Loucy (cell line): ENCODE data around the gene RBM19.

Experiments used
- H2AFZ ChIP-seq: fragments of 200-600 bp; sonication (generic); 2 replicates; pipeline ENCODE4 v1.6.0; 2016; ENCODE audit warnings: antibody characterized with exemption, mild to moderate bottlenecking, low read length, moderate library complexity
- H3F3A ChIP-seq: fragments of 200-600 bp; 2 replicates; pipeline ENCODE4 v1.6.0; 2016; ENCODE audit warnings: antibody characterized with exemption, low read depth, mild to moderate bottlenecking
- H3K27me3 ChIP-seq: fragments of 200-600 bp; sonication (generic); 2 replicates; pipeline ENCODE4 v1.6.1; 2014; ENCODE audit warnings: low read length, mild to moderate bottlenecking; ENCODE audit not compliant: insufficient read depth, poor library complexity, severe bottlenecking
- H3K36me3 ChIP-seq: fragments of 200-600 bp; sonication (generic); 2 replicates; pipeline ENCODE4 v1.6.1; 2016; ENCODE audit warnings: low read length; ENCODE audit not compliant: insufficient read depth
- H3K4me1 ChIP-seq: fragments of 200-600 bp; sonication (generic); 2 replicates; pipeline ENCODE4 v1.5.1; 2014; ENCODE audit warnings: low read length, mild to moderate bottlenecking; ENCODE audit not compliant: insufficient read depth, poor library complexity, severe bottlenecking
- H3K4me2 ChIP-seq: fragments of 200-600 bp; sonication (generic); 2 replicates; pipeline ENCODE4 v1.6.0; 2014; ENCODE audit warnings: antibody characterized with exemption, low read length, low read depth, mild to moderate bottlenecking; ENCODE audit not compliant: poor library complexity, severe bottlenecking
- H3K4me3 ChIP-seq: fragments of 200-600 bp; sonication (generic); 2 replicates; pipeline ENCODE4 v1.5.1; 2014; ENCODE audit warnings: low read length, mild to moderate bottlenecking, mixed read lengths; ENCODE audit not compliant: poor library complexity, severe bottlenecking
- H3K79me2 ChIP-seq: fragments of 200-600 bp; sonication (generic); 2 replicates; pipeline ENCODE4 v1.6.1; 2014; ENCODE audit warnings: low read length; ENCODE audit not compliant: insufficient read depth
- H3K9ac ChIP-seq: fragments of 200-600 bp; sonication (generic); 2 replicates; pipeline ENCODE4 v1.6.0; 2014; ENCODE audit warnings: mild to moderate bottlenecking, low read depth, low read length, moderate library complexity; ENCODE audit not compliant: poor library complexity, severe bottlenecking
- H3K9me2 ChIP-seq: fragments of 200-600 bp; sonication (generic); replicated peaks from 2 replicates; pipeline ENCODE4 v1.6.1; 2016; ENCODE audit warnings: low read depth, low read length, mixed read lengths
- H3K9me3 ChIP-seq: fragments of 200-600 bp; sonication (generic); 2 replicates; pipeline ENCODE4 v1.6.1; 2014; ENCODE audit warnings: mild to moderate bottlenecking, antibody characterized with exemption, low read length, low read depth; ENCODE audit not compliant: insufficient read depth
- H4K20me1 ChIP-seq: fragments of 200-600 bp; sonication (generic); 2 replicates; pipeline ENCODE4 v1.6.0; 2014; ENCODE audit warnings: antibody characterized with exemption, low read length, mild to moderate bottlenecking; ENCODE audit not compliant: insufficient read depth, poor library complexity, severe bottlenecking
- EZH2phosphoT487 ChIP-seq: fragments of 200-600 bp; IDR thresholded peaks from 2 replicates; pipeline ENCODE4 v1.6.1; 2018; ENCODE audit warnings: antibody characterized with exemption, mild to moderate bottlenecking, moderate library complexity, borderline replicate concordance
- TF ChIP-seq, protein P1 (sequence below): fragments of 200-600 bp; sonication (generic); conservative IDR thresholded peaks from 2 replicates; pipeline ENCODE4 v1.5.1; 2014; ENCODE audit warnings: mild to moderate bottlenecking, antibody characterized with exemption, low read length

The RBM19 gene

DNA sequence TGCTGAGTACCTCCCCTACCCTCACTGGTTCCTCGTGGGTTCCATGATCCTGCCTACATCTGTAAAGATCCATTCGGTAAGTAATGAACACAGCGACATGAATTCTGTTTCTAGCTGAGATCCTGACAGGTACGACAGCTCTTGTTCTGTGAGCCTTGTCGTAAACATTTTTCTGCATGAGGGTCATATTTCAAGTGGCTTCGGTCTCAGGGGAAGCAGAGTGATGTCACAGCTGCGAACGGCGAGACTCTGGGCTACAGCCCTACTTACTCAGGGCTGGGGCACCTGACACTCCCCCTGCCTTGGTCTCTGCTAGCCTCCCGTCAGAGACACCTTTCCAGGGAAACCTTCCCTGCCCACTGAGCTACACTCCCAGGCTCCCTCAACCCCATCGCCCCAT is 85.8 kb downstream of the RBM19 start:
- no peaks in the 10 kb centered on the region for H3K4me1 ChIP-seq
- H3K9me3 ChIP-seq, result no peaks in the 10 kb centered on the region
- TF ChIP-seq, protein P1, sequence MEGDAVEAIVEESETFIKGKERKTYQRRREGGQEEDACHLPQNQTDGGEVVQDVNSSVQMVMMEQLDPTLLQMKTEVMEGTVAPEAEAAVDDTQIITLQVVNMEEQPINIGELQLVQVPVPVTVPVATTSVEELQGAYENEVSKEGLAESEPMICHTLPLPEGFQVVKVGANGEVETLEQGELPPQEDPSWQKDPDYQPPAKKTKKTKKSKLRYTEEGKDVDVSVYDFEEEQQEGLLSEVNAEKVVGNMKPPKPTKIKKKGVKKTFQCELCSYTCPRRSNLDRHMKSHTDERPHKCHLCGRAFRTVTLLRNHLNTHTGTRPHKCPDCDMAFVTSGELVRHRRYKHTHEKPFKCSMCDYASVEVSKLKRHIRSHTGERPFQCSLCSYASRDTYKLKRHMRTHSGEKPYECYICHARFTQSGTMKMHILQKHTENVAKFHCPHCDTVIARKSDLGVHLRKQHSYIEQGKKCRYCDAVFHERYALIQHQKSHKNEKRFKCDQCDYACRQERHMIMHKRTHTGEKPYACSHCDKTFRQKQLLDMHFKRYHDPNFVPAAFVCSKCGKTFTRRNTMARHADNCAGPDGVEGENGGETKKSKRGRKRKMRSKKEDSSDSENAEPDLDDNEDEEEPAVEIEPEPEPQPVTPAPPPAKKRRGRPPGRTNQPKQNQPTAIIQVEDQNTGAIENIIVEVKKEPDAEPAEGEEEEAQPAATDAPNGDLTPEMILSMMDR, result no peak
- no peak for TF ChIP-seq EZH2phosphoT487
- no peaks in the 10 kb centered on the region for H3K27me3 ChIP-seq
- no peak overlapping the region for H3K4me2 ChIP-seq
- H3K9me2 ChIP-seq, result no peaks in the 10 kb centered on the region
- no peaks in the 10 kb centered on the region for H3K79me2 ChIP-seq
- no peaks in the 10 kb centered on the region for H4K20me1 ChIP-seq
- H3K9ac ChIP-seq, result no peak overlapping the region
- no peak overlapping the region for H3K4me3 ChIP-seq
- H3K36me3 ChIP-seq, result no peaks in the 10 kb centered on the region
- H3F3A ChIP-seq, result no peaks in the 10 kb centered on the region
- no peak overlapping the region for H2AFZ ChIP-seq

DNA sequence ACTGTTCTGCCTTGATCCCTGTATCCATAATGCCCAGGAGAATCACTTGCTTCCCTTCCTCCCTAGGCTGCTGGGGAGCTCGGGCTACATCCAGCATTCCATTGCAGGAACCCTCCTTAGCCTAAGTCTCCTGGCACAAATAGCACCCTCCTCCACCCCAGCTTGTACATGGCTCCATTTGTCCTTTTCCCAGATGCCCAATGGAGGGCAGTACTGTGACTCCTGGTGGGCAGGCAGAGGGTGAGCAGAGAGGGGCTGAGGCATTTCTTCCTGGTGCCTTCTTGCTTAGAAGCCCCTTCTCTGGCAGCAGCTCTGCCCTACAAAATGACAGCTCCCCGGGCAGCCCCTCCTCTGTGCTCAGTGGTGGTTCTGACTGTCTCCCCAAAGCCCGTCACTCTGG is 86.5 kb downstream of the RBM19 start:
- Histone ChIP-seq H3K9me2 (no peaks in the 10 kb centered on the region), H3K27me3 (no peaks in the 10 kb centered on the region), H3K36me3 (peaks cover 2% of the 10 kb centered on the region; the same call in 1 of the 2 replicates), H3K9ac (no peak overlapping the region), H2AFZ (no peak overlapping the region), H3F3A (no peaks in the 10 kb centered on the region), H3K9me3 (no peaks in the 10 kb centered on the region), H3K4me1 (no peaks in the 10 kb centered on the region), H3K4me2 (no peak overlapping the region), H3K79me2 (no peaks in the 10 kb centered on the region), H3K4me3 (no peak overlapping the region), H4K20me1 (no peaks in the 10 kb centered on the region)
- no peak for TF ChIP-seq EZH2phosphoT487
- TF ChIP-seq, protein P1, result no peak

DNA sequence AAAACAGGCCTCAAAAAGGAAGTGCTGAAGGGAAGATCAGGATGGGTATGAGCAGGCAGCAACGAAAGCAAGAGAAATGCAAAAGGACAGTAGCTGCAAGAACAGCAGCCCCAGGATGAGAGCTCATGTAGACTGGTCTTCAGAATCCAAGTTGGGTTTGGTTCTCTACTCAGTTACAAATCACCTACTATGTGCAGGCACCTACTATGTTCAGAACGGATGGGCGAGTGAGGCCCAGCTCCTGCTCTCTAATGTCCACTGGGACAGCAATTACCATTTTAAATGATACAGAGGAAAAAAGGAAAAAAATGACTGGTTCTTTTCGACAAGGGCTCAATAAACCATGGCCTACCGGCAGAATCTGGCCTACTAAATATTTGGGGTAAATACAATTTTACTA is 88.5 kb downstream of the RBM19 start:
- Histone ChIP-seq H3F3A (no peaks in the 10 kb centered on the region), H3K9me2 (no peaks in the 10 kb centered on the region), H4K20me1 (no peaks in the 10 kb centered on the region), H3K36me3 (peaks cover 2% of the 10 kb centered on the region; the same call in 1 of the 2 replicates), H3K79me2 (no peaks in the 10 kb centered on the region), H3K4me3 (no peak overlapping the region), H3K4me1 (no peaks in the 10 kb centered on the region), H3K9me3 (no peaks in the 10 kb centered on the region), H2AFZ (no peak overlapping the region), H3K4me2 (no peak overlapping the region), H3K27me3 (no peaks in the 10 kb centered on the region), H3K9ac (no peak overlapping the region)
- no peak for TF ChIP-seq EZH2phosphoT487

DNA sequence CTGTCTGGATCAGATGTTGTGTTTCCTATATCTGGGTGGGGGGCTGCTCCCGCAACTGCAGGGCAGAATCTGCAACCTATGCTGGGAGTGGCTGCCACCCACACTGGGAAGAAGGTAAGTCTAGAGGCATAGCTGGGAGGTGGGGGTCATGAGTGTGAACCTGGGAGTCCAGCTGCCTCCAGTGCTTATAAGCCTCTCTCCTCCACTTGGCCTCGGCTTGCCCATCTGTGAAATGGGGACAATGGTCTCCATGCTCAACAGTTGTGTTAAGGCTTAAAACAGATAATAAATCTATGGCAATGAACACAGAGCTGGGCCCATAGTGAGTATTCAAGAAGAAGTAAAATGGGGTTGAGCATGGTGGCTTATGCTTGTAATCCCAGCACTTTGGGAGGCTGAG is 90.0 kb downstream of the RBM19 start:
- Histone ChIP-seq H2AFZ (no peak overlapping the region), H3K9ac (no peak overlapping the region), H3K4me2 (no peak overlapping the region), H3K9me2 (no peaks in the 10 kb centered on the region), H3K9me3 (no peaks in the 10 kb centered on the region), H3K4me3 (no peak overlapping the region), H3K36me3 (peaks cover 2% of the 10 kb centered on the region; the same call in 1 of the 2 replicates), H3F3A (no peaks in the 10 kb centered on the region), H3K4me1 (no peaks in the 10 kb centered on the region), H4K20me1 (no peaks in the 10 kb centered on the region), H3K27me3 (no peaks in the 10 kb centered on the region), H3K79me2 (no peaks in the 10 kb centered on the region)
- TF ChIP-seq, protein P1, result no peak
- TF ChIP-seq EZH2phosphoT487, result no peak
